GM12878 (cell line): ENCODE measurements around the gene TRPM5. TPM values are rescaled to one million over a fixed set of nuclear protein-coding genes. Genes with fewer than 3 reads are reported as not detected.

Experiments
- ATAC-seq: fragments of 200-7000 bp; cut with Tn5 transposase; 3 replicates; pipeline ENCODE4 v1.9.1; 2020; ENCODE audit warnings: mild to moderate bottlenecking, moderate library complexity
- BruUV-seq: library from RNA; stranded (reverse); fragments of 400-500 nt; replicated peaks from 2 replicates; lab custom pipeline; 2021; lab: Mats Ljungman, UMichigan
- CTCF ChIA-PET: fragments of 300-600 bp; sonication (Branson Sonifier 250); formaldehyde crosslinking; extraction: SDS; loops from one replicate; lab custom pipeline; 2021; ENCODE audit warnings: inconsistent platforms; lab: Yijun Ruan, JAX
- POLR2A ChIA-PET: fragments of 350-600 bp; formaldehyde crosslinking; extraction: SDS; loops from one replicate; lab custom pipeline; 2021; ENCODE audit warnings: inconsistent platforms; lab: Charles Lee
- RAD21 ChIA-PET: fragments of 300-600 bp; sonication (Branson Sonifier 250); formaldehyde crosslinking; loops from one replicate; lab custom pipeline; 2023; ENCODE audit warnings: antibody characterized with exemption; ENCODE audit not compliant: unreplicated experiment; lab: Charles Lee
- SMC1A ChIA-PET: fragments of 300-600 bp; sonication (Branson Sonifier 250); formaldehyde crosslinking; loops from one replicate; lab custom pipeline; 2023; ENCODE audit not compliant: unreplicated experiment, uncharacterized antibody; lab: Charles Lee
- DNase-seq: peaks from one replicate; pipeline ENCODE4 v3.0.0-alpha.2; 2011; ENCODE audit warnings: low read depth, low spot score
- FAIRE-seq: peaks from 3 replicates; lab custom pipeline; 2011; peaks lifted over from hg19 to GRCh38; lab: Jason Lieb, UNC
- H2AFZ ChIP-seq: 2 replicates; pipeline ENCODE4 v1.6.0; 2011; ENCODE audit warnings: low read depth, low read length, control low read depth; ENCODE audit not compliant: control insufficient read depth
- H3K27ac ChIP-seq: 2 replicates; pipeline ENCODE4 v1.5.1; 2011; ENCODE audit warnings: control low read depth; ENCODE audit not compliant: control insufficient read depth, insufficient read depth
- H3K27me3 ChIP-seq, 2 experiments: replicated peaks in 1 of 2; 2 replicates each; pipeline versions ENCODE4 v1.6.0 to v1.6.1; 2011; ENCODE audit warnings: low read length in 1 of 2; ENCODE audit not compliant: control insufficient read depth in 2 of 2, insufficient read depth in 2 of 2
- H3K36me3 ChIP-seq, 2 experiments: 2 replicates each; pipeline ENCODE4 v1.5.1; 2011; ENCODE audit warnings: low read length in 1 of 2; ENCODE audit not compliant: control insufficient read depth in 2 of 2, insufficient read depth in 2 of 2
- H3K4me1 ChIP-seq: 2 replicates; pipeline ENCODE4 v1.6.1; 2011; ENCODE audit warnings: mild to moderate bottlenecking, low read length, moderate library complexity, mixed read lengths; ENCODE audit not compliant: control insufficient read depth, insufficient read depth
- H3K4me2 ChIP-seq: 2 replicates; pipeline ENCODE4 v1.6.0; 2011; ENCODE audit warnings: control low read depth; ENCODE audit not compliant: control insufficient read depth, insufficient read depth
- H3K4me3 ChIP-seq: fragments of 200-600 bp; sonication (generic); 2 replicates; pipeline ENCODE4 v1.5.1; 2016
- H3K79me2 ChIP-seq: 2 replicates; pipeline ENCODE4 v1.6.0; 2011; ENCODE audit warnings: low read length; ENCODE audit not compliant: control insufficient read depth, insufficient read depth
- H3K9ac ChIP-seq: 2 replicates; pipeline ENCODE4 v1.8.0; 2011; ENCODE audit warnings: low read length, control low read depth, mixed read lengths; ENCODE audit not compliant: control insufficient read depth, insufficient read depth
- H3K9me3 ChIP-seq: replicated peaks from 3 replicates; pipeline ENCODE4 v1.5.1; 2011; ENCODE audit warnings: mild to moderate bottlenecking, low read length; ENCODE audit not compliant: control insufficient read depth, insufficient read depth
- H4K20me1 ChIP-seq: 2 replicates; pipeline ENCODE4 v1.6.0; 2011; ENCODE audit not compliant: control insufficient read depth, insufficient read depth
- E4F1 ChIP-seq: fragments of 450-650 bp; IDR thresholded peaks from 2 replicates; pipeline ENCODE4 v1.6.1; 2018; ENCODE audit warnings: borderline replicate concordance, mild to moderate bottlenecking; ENCODE audit not compliant: partially characterized antibody
- FOS ChIP-seq: IDR thresholded peaks from 3 replicates; pipeline ENCODE4 v1.6.1; 2011; ENCODE audit warnings: borderline replicate concordance; ENCODE audit not compliant: insufficient read length; ENCODE audit errors: extremely low read depth
- HDAC6 ChIP-seq: fragments of 200-600 bp; sonication (generic); IDR thresholded peaks from one replicate; pipeline ENCODE4 v1.8.0; 2017; ENCODE audit warnings: antibody characterized with exemption; ENCODE audit not compliant: unreplicated experiment
- IKZF2 ChIP-seq, 2 experiments: fragments of 450-650 bp; IDR thresholded peaks; 2 replicates each; pipeline ENCODE4 v1.6.1; 2017; ENCODE audit warnings: mild to moderate bottlenecking in 2 of 2, moderate library complexity in 2 of 2
- MEF2A ChIP-seq: IDR thresholded peaks from 2 replicates; pipeline ENCODE4 v1.6.1; 2011; ENCODE audit warnings: low read depth, mild to moderate bottlenecking, low read length, moderate library complexity; ENCODE audit not compliant: insufficient read depth
- MTA3 ChIP-seq: IDR thresholded peaks from 2 replicates; pipeline ENCODE4 v1.6.1; 2012; ENCODE audit warnings: low read length, inconsistent platforms, borderline replicate concordance
- NFIC ChIP-seq: IDR thresholded peaks from 2 replicates; pipeline ENCODE4 v1.6.1; 2012; ENCODE audit warnings: low read depth, mild to moderate bottlenecking, inconsistent platforms, low read length, moderate library complexity
- NFYB ChIP-seq: IDR thresholded peaks from 2 replicates; pipeline ENCODE4 v1.6.1; 2011; ENCODE audit warnings: low read depth, mild to moderate bottlenecking, low read length, improper control_type of control experiment, moderate library complexity; ENCODE audit not compliant: insufficient read depth
- NRF1 ChIP-seq: conservative IDR thresholded peaks from 2 replicates; pipeline ENCODE4 v1.6.1; 2011; ENCODE audit warnings: mild to moderate bottlenecking, low read depth, low read length, improper control_type of control experiment
- RELA ChIP-seq: fragments of 450-650 bp; IDR thresholded peaks from 2 replicates; pipeline ENCODE4 v1.8.0; 2014; ENCODE audit warnings: borderline replicate concordance; ENCODE audit not compliant: partially characterized antibody
- SMARCA5 ChIP-seq: fragments of 450-650 bp; IDR thresholded peaks from 2 replicates; pipeline ENCODE4 v1.6.1; 2017; ENCODE audit warnings: mild to moderate bottlenecking
- SP1 ChIP-seq: IDR thresholded peaks from one replicate; pipeline ENCODE4 v1.6.1; 2011; ENCODE audit warnings: low read depth, low read length
- SUPT20H ChIP-seq: IDR thresholded peaks from 2 replicates; pipeline ENCODE4 v1.6.1; 2011; ENCODE audit warnings: low read depth, mild to moderate bottlenecking, low read length, moderate library complexity, borderline replicate concordance; ENCODE audit not compliant: control insufficient read depth
- TBL1XR1 ChIP-seq: IDR thresholded peaks from 2 replicates; pipeline ENCODE4 v1.6.1; 2012; ENCODE audit warnings: low read depth, low read length, improper control_type of control experiment
- ZNF207 ChIP-seq: fragments of 450-650 bp; IDR thresholded peaks from 2 replicates; pipeline ENCODE4 v1.6.1; 2014; ENCODE audit warnings: antibody characterized with exemption, mild to moderate bottlenecking, borderline replicate concordance
- WGBS: methylation state at CpG from one replicate; pipeline ENCODE4 v1.1.6; 2016; ENCODE audit warnings: low lambda C conversion rate; ENCODE audit not compliant: insufficient replicate concordance, insufficient coverage; ENCODE audit errors: missing lambda C conversion rate; 5-methylcytosine and 5-hydroxymethylcytosine counted together
- in situ Hi-C: fragments of 300-500 bp; cut with MboI; formaldehyde crosslinking; loops from 9 replicates; pipeline ENCODE4 v1.14.3; 2018; ENCODE audit warnings: mixed read lengths
- intact Hi-C: fragments of 100-400 bp; cut with micrococcal nuclease; formaldehyde crosslinking; loops from one replicate; pipeline ENCODE4 v1.14.2; 2022; ENCODE audit not compliant: unreplicated experiment
- polyA plus RNA-seq, 11 experiments: library from polyadenylated mRNA; depleted of rRNA in 4 of 11; unstranded in 6 of 11; stranded (reverse) in 5 of 11; fragments of >200 nt; fragmentation: Nextera tagmentation in 4 of 11; fragmentation: Illumina TruSeq in 1 of 11; extraction: Ambion mirVana in 4 of 11; extraction: Trizol in 1 of 11; gene quantifications; 1 replicate in 1 of 11; 2 replicates in 10 of 11; pipeline versions ENCODE4 v1.2.1 to v1.2.3, GENCODE V29; 2011 to 2016; ENCODE audit warnings: inconsistent platforms in 2 of 11, missing spikeins in 2 of 11, low read depth in 1 of 11
- total RNA-seq, 4 experiments: library from RNA; depleted of rRNA in 3 of 4; stranded (reverse); fragments of >200 nt in 3 of 4; fragmentation: Illumina TruSeq in 1 of 4; extraction: Trizol in 1 of 4; gene quantifications; 2 replicates each; pipeline versions ENCODE4 v1.2.1 to v1.2.3, GENCODE V29; 2013 to 2021
- TF ChIP-seq, protein P1 (sequence below): fragments of 450-650 bp; IDR thresholded peaks from 2 replicates; pipeline ENCODE4 v1.6.1; 2017; ENCODE audit warnings: mild to moderate bottlenecking, low read depth, inconsistent platforms; ENCODE audit not compliant: poor library complexity, severe bottlenecking
- TF ChIP-seq, protein P2 (sequence below): IDR thresholded peaks from 2 replicates; pipeline ENCODE4 v1.6.1; 2011; ENCODE audit warnings: low read depth, low read length, improper control_type of control experiment, borderline replicate concordance

The TRPM5 gene
- total and polyA plus RNA-seq, 10 of the 15 experiments (the other 5 are each of a cell fraction or from before 2014, with no cell fraction given), result not detected

DNA sequence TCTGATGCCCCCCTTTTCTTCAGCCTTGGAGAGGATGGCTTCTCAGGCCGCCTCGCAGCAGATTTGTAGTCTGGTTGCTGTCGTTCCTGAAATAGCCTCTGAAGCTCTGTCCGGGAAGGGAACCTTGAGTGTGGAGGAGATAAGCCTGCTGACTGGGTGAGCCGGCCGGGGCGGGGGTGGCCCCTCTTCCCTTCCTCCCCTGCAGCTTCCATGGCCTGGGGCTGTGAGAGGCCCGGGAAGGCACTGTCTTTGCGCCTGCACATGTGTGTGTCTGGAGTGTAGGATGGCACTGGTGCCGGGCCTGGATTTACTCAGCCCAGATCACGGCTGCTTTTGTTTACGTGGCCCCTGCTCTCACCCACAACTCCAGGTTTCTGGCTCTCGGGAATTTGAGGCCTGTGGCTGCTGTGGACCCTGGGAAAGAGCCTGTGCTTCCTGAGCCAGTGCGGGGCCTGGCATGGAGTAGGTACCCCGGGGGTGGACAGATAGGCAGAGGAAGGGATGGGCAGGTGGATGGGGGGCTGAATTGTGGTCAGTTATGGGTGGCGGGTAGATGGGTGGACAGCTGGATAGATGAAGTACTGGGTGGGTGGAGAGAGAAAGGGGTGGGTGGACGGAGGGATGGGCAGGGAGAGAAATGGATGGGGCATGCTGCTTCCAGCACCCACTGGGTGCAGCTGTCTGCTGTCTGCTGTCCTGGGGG is 17.1 kb upstream of the TRPM5 start (continued):
- TF ChIP-seq, protein P1, sequence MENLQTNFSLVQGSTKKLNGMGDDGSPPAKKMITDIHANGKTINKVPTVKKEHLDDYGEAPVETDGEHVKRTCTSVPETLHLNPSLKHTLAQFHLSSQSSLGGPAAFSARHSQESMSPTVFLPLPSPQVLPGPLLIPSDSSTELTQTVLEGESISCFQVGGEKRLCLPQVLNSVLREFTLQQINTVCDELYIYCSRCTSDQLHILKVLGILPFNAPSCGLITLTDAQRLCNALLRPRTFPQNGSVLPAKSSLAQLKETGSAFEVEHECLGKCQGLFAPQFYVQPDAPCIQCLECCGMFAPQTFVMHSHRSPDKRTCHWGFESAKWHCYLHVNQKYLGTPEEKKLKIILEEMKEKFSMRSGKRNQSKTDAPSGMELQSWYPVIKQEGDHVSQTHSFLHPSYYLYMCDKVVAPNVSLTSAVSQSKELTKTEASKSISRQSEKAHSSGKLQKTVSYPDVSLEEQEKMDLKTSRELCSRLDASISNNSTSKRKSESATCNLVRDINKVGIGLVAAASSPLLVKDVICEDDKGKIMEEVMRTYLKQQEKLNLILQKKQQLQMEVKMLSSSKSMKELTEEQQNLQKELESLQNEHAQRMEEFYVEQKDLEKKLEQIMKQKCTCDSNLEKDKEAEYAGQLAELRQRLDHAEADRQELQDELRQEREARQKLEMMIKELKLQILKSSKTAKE, result no peak

DNA sequence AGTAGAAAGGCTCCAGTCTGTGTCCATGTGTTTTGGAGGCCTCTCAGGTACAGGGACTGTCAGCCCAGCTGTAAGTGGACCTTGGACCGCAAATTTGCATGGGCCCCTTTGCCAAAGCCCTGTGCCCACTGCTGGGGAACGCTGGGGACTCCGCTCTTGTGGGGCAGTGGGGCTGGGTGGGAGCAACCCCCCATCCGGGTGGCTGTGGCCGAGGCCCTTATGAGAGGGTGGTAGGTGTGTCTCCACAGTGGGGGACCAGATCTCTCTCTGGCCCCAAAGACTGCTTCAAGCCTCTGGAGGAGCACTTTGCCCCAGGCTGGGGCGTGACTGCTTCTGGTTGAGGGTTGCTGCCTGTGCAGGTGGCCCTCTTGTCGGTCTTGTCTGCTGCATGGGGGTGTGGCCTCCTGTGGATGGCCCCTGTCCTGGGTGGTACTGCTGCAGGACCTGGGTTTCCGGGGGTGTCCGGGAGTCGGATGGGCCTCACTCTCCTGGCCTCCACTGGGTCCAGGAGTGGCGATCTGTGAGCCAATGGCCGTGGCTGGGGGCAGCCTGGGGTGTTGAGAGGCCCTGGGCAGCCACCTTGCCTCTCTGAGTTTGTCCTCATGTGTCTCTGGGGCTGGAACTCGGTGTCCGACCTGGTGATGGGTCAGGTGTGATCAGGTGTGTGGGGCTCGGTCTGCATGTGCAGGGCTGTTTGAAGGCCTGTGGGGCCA is 16.4 kb upstream of the TRPM5 start:
- POLR2A ChIA-PET, result no interaction called here
- no peak overlapping the region for H2AFZ ChIP-seq
- H3K4me3 ChIP-seq, result no peak overlapping the region
- no peaks in the 10 kb centered on the region for H3K9me3 ChIP-seq
- in situ Hi-C loops, result no loop called here
- H3K79me2 ChIP-seq, result no peaks in the 10 kb centered on the region
- H3K4me1 ChIP-seq, result no peaks in the 10 kb centered on the region
- FAIRE-seq, result no peak
- no peak for ATAC-seq
- H3K27me3 ChIP-seq, result no peaks in the 10 kb centered on the region; a peak in 1 of 4 replicates
- no peak overlapping the region for H3K4me2 ChIP-seq
- CTCF ChIA-PET, result no interaction called here
- WGBS, result 21% methylated on average over 15 of the region's 15 CpGs
- no peak overlapping the region for H3K9ac ChIP-seq
- no peaks in the 10 kb centered on the region for H4K20me1 ChIP-seq
- H3K27ac ChIP-seq, result no peak overlapping the region
- no peaks in the 10 kb centered on the region for H3K36me3 ChIP-seq
- intact Hi-C loops, result no loop called here
- SMC1A ChIA-PET, result no interaction called here
- RAD21 ChIA-PET, result no interaction called here
- DNase-seq, result no peak
- BruUV-seq, result no TSS peak
- TF ChIP-seq SMARCA5 (no peak), NRF1 (no peak), MEF2A (no peak), RELA (no peak), SUPT20H (no peak), HDAC6 (no peak), MTA3 (no peak), IKZF2 (IDR thresholded peaks at IDR 0.05) (no peak), NFIC (no peak), TBL1XR1 (no peak), NFYB (no peak), ZNF207 (no peak), E4F1 (no peak), FOS (no peak), SP1 (no peak)
- TF ChIP-seq, protein P2, sequence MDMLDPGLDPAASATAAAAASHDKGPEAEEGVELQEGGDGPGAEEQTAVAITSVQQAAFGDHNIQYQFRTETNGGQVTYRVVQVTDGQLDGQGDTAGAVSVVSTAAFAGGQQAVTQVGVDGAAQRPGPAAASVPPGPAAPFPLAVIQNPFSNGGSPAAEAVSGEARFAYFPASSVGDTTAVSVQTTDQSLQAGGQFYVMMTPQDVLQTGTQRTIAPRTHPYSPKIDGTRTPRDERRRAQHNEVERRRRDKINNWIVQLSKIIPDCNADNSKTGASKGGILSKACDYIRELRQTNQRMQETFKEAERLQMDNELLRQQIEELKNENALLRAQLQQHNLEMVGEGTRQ, result no peak
